ENCODE data around the gene OSBPL8.

Gene OSBPL8

DNA sequence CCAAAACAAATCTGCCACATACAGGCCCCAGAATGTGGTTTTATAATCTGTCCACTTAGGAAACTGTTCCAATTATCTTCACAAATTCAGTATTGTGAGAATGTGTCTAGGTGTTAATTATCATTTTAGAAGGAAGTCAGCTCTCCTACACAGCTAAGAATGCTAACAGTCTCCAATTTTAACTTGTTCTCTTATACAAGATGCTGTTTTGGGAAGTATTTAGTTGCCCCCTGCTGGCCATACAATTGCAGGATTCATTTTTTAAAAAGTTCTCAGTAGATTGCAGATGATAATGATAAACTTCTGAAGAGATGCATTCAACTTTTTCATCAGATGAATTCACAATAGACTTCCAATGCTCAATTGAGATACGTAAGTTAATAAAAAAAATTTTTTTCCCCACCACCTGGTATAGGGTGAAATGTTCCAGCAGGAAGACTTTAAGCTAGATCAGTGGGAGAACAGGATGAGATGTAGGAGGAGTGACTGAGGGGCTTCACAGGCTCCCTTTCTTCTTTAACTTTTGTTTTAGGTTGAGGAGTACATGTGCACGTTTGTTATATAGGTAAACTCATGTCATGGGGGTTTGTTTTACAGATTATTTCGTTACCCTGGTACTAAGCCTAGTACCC lies 27.3 kb upstream of the OSBPL8 start:
- no peak overlapping the region for H3K4me3 ChIP-seq
- no peaks in the 10 kb centered on the region for H3K9me3 ChIP-seq (ENCODE audit: low read depth, low read length)
- peak; percentile 53 for DNase-seq (ENCODE audit: low read depth, low spot score)
- TF ChIP-seq EZH2 (IDR thresholded peaks at IDR 0.05) (no peak), POLR2AphosphoS5 (IDR thresholded peaks at IDR 0.05; ENCODE audit: borderline replicate concordance, low read depth, low read length) (no peak), FOXP2 (optimal IDR thresholded peaks at IDR 0.05; ENCODE audit: control extremely low read depth, extremely low read length, insufficient read depth) (no peak)
- no peak overlapping the region for H3K9ac ChIP-seq (ENCODE audit: insufficient read length)
- H3K27ac ChIP-seq = no peak overlapping the region
- no peaks in the 10 kb centered on the region for H3K36me3 ChIP-seq (ENCODE audit: insufficient read depth, low read length)

DNA sequence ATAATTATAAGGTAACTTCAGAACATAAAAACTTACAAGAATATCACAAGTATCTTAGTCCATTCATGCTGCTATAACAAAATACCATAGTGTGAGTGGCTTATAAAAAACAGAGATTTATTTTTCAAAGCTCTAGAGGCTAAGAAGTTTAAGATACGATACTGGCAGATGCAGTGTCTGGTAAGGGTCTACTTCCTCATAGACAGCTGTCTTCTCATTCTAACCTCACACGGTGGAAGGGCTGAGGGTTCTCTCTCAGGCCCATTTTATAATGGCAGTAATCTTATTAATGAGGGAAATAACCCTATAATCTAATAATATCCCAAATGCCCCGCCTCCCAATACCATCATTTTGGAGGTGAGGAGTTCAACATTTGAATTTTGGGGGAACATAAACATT lies 23.7 kb upstream of the OSBPL8 start:
- Histone ChIP-seq H3K4me3 (no peak overlapping the region), H3K36me3 (ENCODE audit: insufficient read depth, low read length) (no peaks in the 10 kb centered on the region), H3K27ac (no peak overlapping the region), H3K9ac (ENCODE audit: insufficient read length) (no peak overlapping the region), H3K9me3 (ENCODE audit: low read depth, low read length) (no peaks in the 10 kb centered on the region)
- TF ChIP-seq EZH2 (IDR thresholded peaks at IDR 0.05) (no peak), FOXP2 (optimal IDR thresholded peaks at IDR 0.05; ENCODE audit: control extremely low read depth, extremely low read length, insufficient read depth) (no peak), POLR2AphosphoS5 (IDR thresholded peaks at IDR 0.05; ENCODE audit: borderline replicate concordance, low read depth, low read length) (no peak)
- DNase-seq (ENCODE audit: low read depth, low spot score) = no peak

DNA sequence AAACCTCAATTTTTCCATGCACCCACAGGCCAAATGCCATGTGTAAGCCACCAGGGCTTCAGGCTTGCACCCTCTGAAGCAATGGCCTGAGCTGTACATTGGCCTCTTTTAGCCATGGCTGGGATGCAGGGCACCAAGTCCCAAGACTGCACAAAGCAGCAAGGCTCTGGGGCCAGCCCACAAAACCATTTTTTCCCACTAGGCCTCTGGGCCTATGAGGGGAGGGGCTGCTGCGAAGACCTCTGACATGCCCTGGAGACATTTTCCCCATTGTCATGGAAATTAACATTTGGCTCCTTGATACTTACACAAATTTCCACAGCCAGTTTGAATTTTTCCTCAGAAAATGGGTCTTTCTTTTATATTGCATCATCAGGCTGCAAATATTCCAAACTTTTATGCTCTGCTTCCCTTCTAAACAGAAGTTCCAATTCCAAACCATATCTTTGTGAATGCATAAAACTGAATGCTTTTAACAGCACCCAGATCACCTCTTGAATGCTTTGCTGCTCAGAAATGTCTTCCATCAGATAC lies 14.3 kb upstream of the OSBPL8 start:
- Histone ChIP-seq H3K4me3 (no peak overlapping the region), H3K27ac (no peak overlapping the region), H3K9ac (ENCODE audit: insufficient read length) (no peak overlapping the region), H3K36me3 (ENCODE audit: insufficient read depth, low read length) (no peaks in the 10 kb centered on the region), H3K9me3 (ENCODE audit: low read depth, low read length) (no peaks in the 10 kb centered on the region)
- TF ChIP-seq POLR2AphosphoS5 (IDR thresholded peaks at IDR 0.05; ENCODE audit: borderline replicate concordance, low read depth, low read length) (no peak), FOXP2 (optimal IDR thresholded peaks at IDR 0.05; ENCODE audit: control extremely low read depth, extremely low read length, insufficient read depth) (no peak), EZH2 (IDR thresholded peaks at IDR 0.05) (no peak)
- no peak for DNase-seq (ENCODE audit: low read depth, low spot score)

DNA sequence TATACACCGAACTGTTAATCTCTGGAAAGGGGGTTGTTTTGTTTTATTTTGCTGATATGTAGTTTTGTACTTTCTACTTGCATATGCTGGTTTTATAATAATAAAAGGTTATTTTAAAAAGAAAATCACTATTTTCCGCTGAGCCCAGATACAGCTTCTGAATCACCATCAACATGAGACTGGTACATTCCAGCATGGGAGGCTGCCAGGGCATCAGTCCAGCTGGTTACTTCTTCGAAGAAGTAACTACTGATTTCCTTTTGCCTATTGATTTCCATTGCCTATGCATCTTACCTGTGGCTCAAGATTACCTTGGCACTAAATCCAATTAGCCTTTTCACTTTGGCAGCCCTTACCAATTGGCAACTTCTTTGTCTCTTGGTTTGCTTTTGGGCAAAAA lies 11.7 kb upstream of the OSBPL8 start:
- Histone ChIP-seq H3K9me3 (ENCODE audit: low read depth, low read length) (no peaks in the 10 kb centered on the region), H3K36me3 (ENCODE audit: insufficient read depth, low read length) (no peaks in the 10 kb centered on the region), H3K27ac (no peak overlapping the region), H3K9ac (ENCODE audit: insufficient read length) (no peak overlapping the region), H3K4me3 (no peak overlapping the region)
- TF ChIP-seq FOXP2 (optimal IDR thresholded peaks at IDR 0.05; ENCODE audit: control extremely low read depth, extremely low read length, insufficient read depth) (no peak), POLR2AphosphoS5 (IDR thresholded peaks at IDR 0.05; ENCODE audit: borderline replicate concordance, low read depth, low read length) (no peak), EZH2 (IDR thresholded peaks at IDR 0.05) (no peak)
- DNase-seq (ENCODE audit: low read depth, low spot score) = no peak

DNA sequence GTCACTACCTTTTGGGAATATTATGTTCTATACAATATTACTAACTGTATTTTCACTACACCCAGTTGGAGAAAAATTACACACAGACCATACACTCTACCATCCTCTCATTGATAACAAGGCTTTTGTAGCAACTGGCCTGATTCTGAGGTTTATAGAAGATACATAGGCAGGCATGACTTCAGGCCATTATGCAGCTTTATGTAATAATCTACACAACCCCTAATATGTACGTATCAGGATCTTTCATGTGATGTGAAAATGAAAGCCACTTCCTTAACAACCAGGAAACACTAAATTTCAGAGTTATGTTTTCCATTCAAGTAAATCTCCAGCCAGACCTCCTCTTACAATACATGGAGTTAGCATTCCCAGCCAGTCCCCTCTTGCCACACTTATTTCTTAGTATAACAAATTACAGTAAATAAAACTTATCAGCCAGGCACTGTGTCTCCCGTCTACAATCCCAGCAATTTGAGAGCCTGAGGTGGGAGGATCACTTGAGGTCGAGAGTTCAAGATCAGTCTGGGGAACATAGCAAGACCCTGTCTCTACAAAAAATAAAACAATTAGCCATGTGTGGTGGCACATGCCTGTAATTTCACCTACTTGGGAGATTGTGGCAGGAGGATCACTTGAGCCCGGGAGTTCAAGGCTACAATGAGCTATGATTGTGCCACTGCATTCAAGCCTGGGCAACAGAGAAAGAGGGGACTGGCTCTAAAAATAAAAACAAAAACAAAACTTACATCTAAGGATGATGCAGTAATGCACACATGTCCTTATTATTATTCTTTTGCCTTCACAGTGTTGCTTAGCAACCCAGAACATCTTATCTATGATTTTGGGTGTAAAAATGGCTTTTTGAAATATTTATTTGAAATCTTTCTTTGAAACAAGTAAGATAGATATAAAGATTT lies 10.4 kb upstream of the OSBPL8 start:
- no peak overlapping the region for H3K27ac ChIP-seq
- DNase-seq (ENCODE audit: low read depth, low spot score) = no peak
- no peak for TF ChIP-seq POLR2AphosphoS5 (IDR thresholded peaks at IDR 0.05; ENCODE audit: borderline replicate concordance, low read depth, low read length)
- no peak for TF ChIP-seq FOXP2 (optimal IDR thresholded peaks at IDR 0.05; ENCODE audit: control extremely low read depth, extremely low read length, insufficient read depth)
- TF ChIP-seq EZH2 (IDR thresholded peaks at IDR 0.05) = no peak
- no peak overlapping the region for H3K4me3 ChIP-seq
- no peaks in the 10 kb centered on the region for H3K36me3 ChIP-seq (ENCODE audit: insufficient read depth, low read length)
- H3K9me3 ChIP-seq (ENCODE audit: low read depth, low read length) = no peaks in the 10 kb centered on the region
- H3K9ac ChIP-seq (ENCODE audit: insufficient read length) = no peak overlapping the region

DNA sequence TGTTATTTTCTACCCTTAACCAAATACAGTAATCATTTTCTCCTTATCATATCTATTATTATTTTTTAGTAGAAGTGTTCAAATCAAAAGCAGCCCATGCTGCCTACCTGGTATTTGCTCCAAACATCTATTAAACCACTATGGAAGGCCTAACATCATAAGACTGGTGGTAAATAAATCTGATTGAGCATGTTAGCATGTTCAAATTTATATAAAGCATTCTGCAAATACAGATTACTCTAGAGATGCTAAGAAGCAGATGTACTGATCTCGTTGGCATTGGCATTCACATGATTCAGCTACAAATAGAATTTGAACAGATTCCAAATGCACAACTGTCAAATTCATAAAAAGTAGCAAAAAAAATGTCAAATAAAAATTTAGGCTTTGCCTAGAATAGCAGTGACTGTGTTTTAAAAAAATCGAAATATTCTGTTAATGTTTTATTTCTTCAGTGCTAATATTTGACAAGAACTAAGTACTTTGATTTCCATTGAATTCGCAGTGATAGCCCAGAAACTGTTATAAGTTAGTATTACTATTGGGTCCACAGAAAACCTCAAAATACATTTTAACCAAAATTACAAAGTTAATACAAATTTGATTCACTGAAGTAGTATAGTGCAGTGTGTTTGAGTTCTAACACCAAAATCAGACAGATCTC lies 9.4 kb upstream of the OSBPL8 start:
- Histone ChIP-seq H3K9ac (ENCODE audit: insufficient read length) (no peak overlapping the region), H3K27ac (no peak overlapping the region), H3K36me3 (ENCODE audit: insufficient read depth, low read length) (no peaks in the 10 kb centered on the region), H3K4me3 (no peak overlapping the region), H3K9me3 (ENCODE audit: low read depth, low read length) (no peaks in the 10 kb centered on the region)
- TF ChIP-seq FOXP2 (optimal IDR thresholded peaks at IDR 0.05; ENCODE audit: control extremely low read depth, extremely low read length, insufficient read depth) = no peak
- no peak for TF ChIP-seq POLR2AphosphoS5 (IDR thresholded peaks at IDR 0.05; ENCODE audit: borderline replicate concordance, low read depth, low read length)
- TF ChIP-seq EZH2 (IDR thresholded peaks at IDR 0.05) = no peak
- no peak for DNase-seq (ENCODE audit: low read depth, low spot score)

DNA sequence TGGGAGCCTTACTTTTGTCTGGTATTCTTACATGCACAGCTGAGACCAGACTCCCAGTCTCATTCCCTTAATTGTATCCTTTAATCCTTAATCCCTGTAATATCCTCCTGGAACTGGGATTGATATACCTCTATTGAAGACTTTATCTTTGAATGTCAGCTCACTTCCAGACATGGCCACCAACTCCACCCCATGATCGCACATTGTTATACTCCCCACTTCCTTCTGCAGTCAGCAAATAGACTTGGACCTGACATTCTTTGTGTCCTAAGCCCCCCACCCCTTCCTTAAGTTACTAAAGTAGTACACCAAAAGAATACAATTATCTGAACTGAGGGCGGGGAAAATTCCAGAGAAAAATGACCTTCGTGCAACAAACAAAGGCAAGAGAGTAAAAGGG lies 8.6 kb upstream of the OSBPL8 start:
- Histone ChIP-seq H3K9me3 (ENCODE audit: low read depth, low read length) (no peaks in the 10 kb centered on the region), H3K9ac (ENCODE audit: insufficient read length) (no peak overlapping the region), H3K27ac (no peak overlapping the region), H3K4me3 (no peak overlapping the region), H3K36me3 (ENCODE audit: insufficient read depth, low read length) (no peaks in the 10 kb centered on the region)
- DNase-seq (ENCODE audit: low read depth, low spot score) = no peak
- TF ChIP-seq POLR2AphosphoS5 (IDR thresholded peaks at IDR 0.05; ENCODE audit: borderline replicate concordance, low read depth, low read length) = no peak
- no peak for TF ChIP-seq FOXP2 (optimal IDR thresholded peaks at IDR 0.05; ENCODE audit: control extremely low read depth, extremely low read length, insufficient read depth)
- no peak for TF ChIP-seq EZH2 (IDR thresholded peaks at IDR 0.05)

DNA sequence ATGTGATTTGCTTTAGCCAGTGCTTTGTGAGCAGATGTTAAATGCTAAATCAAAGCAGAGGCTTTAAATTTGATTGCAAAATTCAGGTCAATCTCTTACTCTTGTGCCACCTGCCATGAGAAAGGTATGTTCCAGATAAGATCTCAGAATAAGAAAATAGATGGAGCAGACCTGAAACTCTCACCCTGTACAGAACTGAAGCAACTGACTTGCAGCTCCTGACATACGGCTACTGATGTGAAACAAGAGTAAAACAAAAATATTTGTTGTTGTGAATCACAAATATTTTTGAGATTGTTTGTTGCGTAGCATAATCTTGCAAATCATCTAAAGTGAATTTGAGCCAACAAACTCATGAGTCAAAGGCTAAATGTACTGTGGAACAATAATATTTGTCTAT lies 3.5 kb upstream of the OSBPL8 start:
- no peak overlapping the region for H3K4me3 ChIP-seq
- H3K36me3 ChIP-seq (ENCODE audit: insufficient read depth, low read length) = no peaks in the 10 kb centered on the region
- H3K9ac ChIP-seq (ENCODE audit: insufficient read length) = no peak overlapping the region
- H3K27ac ChIP-seq = no peak overlapping the region
- no peak for DNase-seq (ENCODE audit: low read depth, low spot score)
- no peaks in the 10 kb centered on the region for H3K9me3 ChIP-seq (ENCODE audit: low read depth, low read length)
- no peak for TF ChIP-seq FOXP2 (optimal IDR thresholded peaks at IDR 0.05; ENCODE audit: control extremely low read depth, extremely low read length, insufficient read depth)
- no peak for TF ChIP-seq POLR2AphosphoS5 (IDR thresholded peaks at IDR 0.05; ENCODE audit: borderline replicate concordance, low read depth, low read length)
- TF ChIP-seq EZH2 (IDR thresholded peaks at IDR 0.05) = no peak

Measured in SK-N-MC (cell line).